ENCODE measurements around the gene ZNF407.

ZNF407 gene

DNA sequence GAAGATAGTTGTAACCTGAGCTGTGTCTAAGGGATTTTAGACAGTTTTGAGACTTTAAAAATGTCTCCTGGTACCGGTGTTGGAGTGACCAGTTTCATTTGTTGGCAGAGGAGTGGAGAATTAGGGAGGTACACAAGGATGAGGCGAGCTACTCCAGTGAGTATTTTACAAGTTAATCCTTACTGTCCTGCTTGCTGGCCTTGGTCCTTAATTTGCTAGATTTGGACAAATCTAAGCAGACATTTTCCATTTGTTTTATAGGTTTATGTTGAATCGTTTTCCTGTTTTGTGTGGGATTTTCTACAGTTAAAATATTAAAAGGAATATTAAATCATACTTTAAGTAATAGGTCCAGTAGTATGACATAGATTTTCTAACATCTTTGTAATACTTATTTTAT is 101.8 kb downstream of the ZNF407 start:
- ChIA-PET CTCF (no interaction called here), POLR2A (ENCODE audit: low non-redundant PET) (no interaction called here)
- TF ChIP-seq, protein P1, sequence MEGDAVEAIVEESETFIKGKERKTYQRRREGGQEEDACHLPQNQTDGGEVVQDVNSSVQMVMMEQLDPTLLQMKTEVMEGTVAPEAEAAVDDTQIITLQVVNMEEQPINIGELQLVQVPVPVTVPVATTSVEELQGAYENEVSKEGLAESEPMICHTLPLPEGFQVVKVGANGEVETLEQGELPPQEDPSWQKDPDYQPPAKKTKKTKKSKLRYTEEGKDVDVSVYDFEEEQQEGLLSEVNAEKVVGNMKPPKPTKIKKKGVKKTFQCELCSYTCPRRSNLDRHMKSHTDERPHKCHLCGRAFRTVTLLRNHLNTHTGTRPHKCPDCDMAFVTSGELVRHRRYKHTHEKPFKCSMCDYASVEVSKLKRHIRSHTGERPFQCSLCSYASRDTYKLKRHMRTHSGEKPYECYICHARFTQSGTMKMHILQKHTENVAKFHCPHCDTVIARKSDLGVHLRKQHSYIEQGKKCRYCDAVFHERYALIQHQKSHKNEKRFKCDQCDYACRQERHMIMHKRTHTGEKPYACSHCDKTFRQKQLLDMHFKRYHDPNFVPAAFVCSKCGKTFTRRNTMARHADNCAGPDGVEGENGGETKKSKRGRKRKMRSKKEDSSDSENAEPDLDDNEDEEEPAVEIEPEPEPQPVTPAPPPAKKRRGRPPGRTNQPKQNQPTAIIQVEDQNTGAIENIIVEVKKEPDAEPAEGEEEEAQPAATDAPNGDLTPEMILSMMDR (conservative IDR thresholded peaks at IDR 0.05; ENCODE audit: low read depth): no peak
- DNase-seq (ENCODE audit: low spot score): no peak
- H3K27ac ChIP-seq: no peak overlapping the region

DNA sequence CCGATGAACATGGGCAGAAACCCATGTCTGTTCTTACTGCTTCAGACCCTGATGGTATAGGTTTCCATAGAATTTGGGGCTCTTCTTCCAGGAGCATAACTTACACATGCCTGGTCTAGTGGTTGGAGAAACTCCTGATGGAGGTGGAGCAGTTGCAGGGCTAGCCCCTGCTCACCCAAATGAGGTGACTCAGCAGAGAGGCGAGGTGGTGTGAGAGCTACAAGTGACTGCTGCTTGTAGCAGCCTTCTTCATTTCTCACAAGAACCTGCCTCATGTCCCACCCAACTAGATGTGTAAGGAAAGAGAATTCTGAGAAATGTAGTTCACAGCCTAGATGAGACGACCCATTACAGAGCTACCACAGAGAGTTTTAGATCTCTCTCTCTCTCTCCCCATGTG is 105.3 kb downstream of the ZNF407 start:
- ChIA-PET CTCF (no interaction called here), POLR2A (ENCODE audit: low non-redundant PET) (no interaction called here)
- H3K27ac ChIP-seq: no peak overlapping the region
- TF ChIP-seq, protein P1 (conservative IDR thresholded peaks at IDR 0.05; ENCODE audit: low read depth): no peak
- no peak for DNase-seq (ENCODE audit: low spot score)

DNA sequence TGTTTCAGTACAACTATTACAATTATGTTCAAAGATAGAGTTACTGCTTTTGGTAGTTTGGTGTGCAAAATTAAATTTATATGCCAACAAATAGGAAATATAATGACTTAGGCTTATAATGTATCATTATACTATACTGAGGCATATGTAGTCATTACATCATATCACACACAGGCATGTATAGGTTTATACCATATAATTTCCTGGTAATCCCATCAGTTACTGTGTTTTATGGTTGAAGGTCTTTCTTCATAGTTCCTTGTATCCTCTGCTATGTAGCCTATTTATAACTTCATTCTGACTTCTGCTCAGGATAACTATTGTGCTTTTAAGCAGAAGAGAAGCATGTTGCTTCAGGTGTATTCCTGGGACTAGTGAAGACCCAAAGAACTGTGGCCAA is 110.5 kb downstream of the ZNF407 start:
- POLR2A ChIA-PET (ENCODE audit: low non-redundant PET): no interaction called here
- H3K27ac ChIP-seq: no peak overlapping the region
- DNase-seq (ENCODE audit: low spot score): no peak
- CTCF ChIA-PET: no interaction called here
- TF ChIP-seq, protein P1 (conservative IDR thresholded peaks at IDR 0.05; ENCODE audit: low read depth): no peak

DNA sequence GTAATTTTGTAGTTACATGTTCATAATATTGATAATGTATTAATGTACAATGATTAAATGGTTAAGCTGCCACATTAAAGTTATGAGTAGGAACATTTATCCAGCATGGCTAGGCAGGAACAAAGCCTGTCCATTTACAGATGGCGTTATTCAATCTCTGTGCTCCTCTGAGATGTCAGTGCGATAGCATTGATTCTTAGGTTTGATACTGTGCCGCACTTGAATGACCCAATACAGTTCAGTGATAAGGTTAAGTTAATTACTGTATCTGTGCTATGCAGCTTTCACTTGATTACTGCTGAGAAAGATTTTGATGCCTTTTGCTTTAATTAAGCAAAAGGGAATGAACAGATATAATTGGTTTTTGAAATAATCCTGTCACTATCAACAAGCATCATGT is 111.8 kb downstream of the ZNF407 start:
- TF ChIP-seq, protein P1 (conservative IDR thresholded peaks at IDR 0.05; ENCODE audit: low read depth): no peak
- CTCF ChIA-PET: no interaction called here

DNA sequence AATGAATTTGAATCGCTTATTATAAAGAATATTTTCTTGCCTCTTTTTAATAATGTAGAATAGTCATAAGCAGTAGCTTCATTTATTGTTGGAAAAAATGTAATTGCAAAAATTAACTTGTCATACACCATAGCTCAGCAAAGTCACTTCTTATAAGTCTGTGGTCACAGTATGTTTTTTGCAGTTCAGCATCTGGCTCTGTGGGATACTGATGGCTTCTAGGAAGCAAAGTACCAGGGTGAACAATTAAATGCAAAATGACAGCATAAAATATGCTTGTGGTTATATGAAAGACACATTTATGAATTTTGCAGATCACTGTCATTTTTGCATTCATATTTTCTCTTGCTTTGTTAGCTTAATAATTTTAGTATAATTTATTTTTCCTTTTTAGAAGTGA is 116.5 kb downstream of the ZNF407 start:
- ChIA-PET CTCF (no interaction called here), POLR2A (ENCODE audit: low non-redundant PET) (no interaction called here)
- H3K27ac ChIP-seq: no peak overlapping the region
- TF ChIP-seq, protein P1 (conservative IDR thresholded peaks at IDR 0.05; ENCODE audit: low read depth): no peak
- no peak for DNase-seq (ENCODE audit: low spot score)

More for the DNA sequence above, 111.8 kb downstream of the ZNF407 start:
- POLR2A ChIA-PET (ENCODE audit: low non-redundant PET): no interaction called here
- DNase-seq (ENCODE audit: low spot score): no peak
- H3K27ac ChIP-seq: no peak overlapping the region

DNA sequence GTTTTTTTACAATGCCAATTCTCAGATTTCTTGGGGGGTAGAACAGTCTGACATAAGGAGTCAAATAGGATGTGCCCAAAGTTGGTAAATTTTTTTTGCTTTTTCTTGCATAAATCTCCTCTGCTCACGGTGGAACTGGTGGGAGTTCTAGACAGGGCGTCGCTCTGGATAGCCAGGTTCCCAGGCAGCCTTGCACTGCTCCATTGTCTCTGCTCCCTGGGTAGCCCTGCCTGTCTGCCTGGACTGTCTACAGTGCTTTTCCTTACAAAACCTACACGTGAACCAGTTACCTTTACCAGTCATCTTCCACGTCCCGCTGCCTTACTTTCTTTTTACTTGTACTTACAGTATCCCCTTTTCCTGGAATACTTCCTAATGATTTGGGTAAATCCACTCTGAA is 117.1 kb downstream of the ZNF407 start:
- TF ChIP-seq, protein P1 (conservative IDR thresholded peaks at IDR 0.05; ENCODE audit: low read depth): no peak
- DNase-seq (ENCODE audit: low spot score): no peak
- ChIA-PET POLR2A (ENCODE audit: low non-redundant PET) (no interaction called here), CTCF (no interaction called here)
- no peak overlapping the region for H3K27ac ChIP-seq

DNA sequence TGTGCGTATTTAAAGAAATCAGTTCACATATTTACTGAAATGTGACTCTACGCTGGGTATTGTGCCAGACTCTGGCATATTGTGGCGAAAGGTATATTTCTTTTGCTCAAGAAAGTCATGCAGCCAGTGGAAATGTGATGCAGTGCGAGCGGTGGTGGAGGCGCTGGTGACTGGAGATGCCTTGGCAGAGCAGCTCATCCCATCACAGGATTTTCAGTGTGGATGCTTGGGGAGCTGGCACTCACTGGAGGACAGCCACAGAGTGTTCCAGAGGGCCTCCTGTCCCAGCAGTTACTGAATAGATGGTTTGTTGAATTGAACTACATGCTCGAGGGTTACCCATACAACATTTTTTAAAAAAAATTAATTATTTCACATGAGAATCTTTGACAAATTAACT is 117.6 kb downstream of the ZNF407 start:
- TF ChIP-seq, protein P1 (conservative IDR thresholded peaks at IDR 0.05; ENCODE audit: low read depth): no peak
- CTCF ChIA-PET: interaction anchor here (0.5 kb wide), 1 partner anchor 32 kb away, joined by 3 read pairs; no protein-coding TSS in a partner anchor
- POLR2A ChIA-PET (ENCODE audit: low non-redundant PET): no interaction called here
- H3K27ac ChIP-seq: no peak overlapping the region
- DNase-seq (ENCODE audit: low spot score): no peak
